ENCODE measurements around the gene TAS2R46.

DNA sequence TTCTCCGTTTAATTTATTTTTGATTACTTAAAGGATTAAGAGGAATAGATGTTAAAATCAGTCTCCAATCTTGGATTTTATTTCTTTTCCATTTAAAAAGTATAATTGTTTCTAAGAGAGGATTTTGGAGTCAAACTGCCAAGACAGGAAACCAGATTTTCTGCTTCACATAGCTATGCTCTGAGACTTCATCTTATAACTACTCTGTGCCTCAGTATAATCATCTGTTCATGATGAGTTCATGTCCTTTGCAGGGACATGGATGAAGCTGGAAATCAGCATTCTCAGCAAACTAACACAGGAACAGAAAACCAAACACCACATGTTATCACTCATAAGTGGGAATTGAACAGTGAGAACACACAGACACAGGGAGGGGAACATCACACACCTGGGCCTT is 21.9 kb downstream of the TAS2R46 start:
- TF ChIP-seq, protein P1, sequence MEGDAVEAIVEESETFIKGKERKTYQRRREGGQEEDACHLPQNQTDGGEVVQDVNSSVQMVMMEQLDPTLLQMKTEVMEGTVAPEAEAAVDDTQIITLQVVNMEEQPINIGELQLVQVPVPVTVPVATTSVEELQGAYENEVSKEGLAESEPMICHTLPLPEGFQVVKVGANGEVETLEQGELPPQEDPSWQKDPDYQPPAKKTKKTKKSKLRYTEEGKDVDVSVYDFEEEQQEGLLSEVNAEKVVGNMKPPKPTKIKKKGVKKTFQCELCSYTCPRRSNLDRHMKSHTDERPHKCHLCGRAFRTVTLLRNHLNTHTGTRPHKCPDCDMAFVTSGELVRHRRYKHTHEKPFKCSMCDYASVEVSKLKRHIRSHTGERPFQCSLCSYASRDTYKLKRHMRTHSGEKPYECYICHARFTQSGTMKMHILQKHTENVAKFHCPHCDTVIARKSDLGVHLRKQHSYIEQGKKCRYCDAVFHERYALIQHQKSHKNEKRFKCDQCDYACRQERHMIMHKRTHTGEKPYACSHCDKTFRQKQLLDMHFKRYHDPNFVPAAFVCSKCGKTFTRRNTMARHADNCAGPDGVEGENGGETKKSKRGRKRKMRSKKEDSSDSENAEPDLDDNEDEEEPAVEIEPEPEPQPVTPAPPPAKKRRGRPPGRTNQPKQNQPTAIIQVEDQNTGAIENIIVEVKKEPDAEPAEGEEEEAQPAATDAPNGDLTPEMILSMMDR (conservative IDR thresholded peaks at IDR 0.05): no peak
- no peak for TF ChIP-seq ZFX (IDR thresholded peaks at IDR 0.05)
